GM18502 (cell line): ENCODE measurements around the gene ASB6.
"Not testable (repeated sequence)": the region's sequence is repeated elsewhere in the genome, so short reads cannot be mapped to it uniquely, and the experiment has no call there.

Experiments
- ATAC-seq: cut with Tn5 transposase; IDR thresholded peaks from one replicate; pipeline ENCODE4 v1.9.1; 2021; ENCODE audit warnings: mild to moderate bottlenecking; ENCODE audit not compliant: unreplicated experiment, poor library complexity

The ASB6 gene

DNA sequence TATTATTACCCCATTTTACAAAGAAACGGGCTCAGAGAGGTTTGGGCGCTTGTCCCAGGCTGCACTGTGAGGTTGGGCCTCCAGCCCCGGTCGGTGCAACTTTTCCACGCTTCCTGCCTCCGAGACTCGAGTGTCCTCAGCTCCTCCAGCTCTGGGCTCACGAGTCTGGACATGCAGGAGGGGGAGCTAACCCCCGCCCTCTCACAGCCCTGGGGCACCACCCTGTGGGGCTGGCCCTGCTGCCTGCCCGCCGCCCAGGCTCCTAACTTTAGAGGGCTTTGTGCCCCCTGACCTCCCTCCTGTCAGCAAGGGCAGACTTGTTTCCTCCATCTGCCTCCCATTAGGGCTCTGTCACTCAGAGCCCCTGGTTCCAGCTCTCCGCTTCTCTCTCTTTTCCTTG is 4.3 kb upstream of the ASB6 start:
- ATAC-seq = no peak

DNA sequence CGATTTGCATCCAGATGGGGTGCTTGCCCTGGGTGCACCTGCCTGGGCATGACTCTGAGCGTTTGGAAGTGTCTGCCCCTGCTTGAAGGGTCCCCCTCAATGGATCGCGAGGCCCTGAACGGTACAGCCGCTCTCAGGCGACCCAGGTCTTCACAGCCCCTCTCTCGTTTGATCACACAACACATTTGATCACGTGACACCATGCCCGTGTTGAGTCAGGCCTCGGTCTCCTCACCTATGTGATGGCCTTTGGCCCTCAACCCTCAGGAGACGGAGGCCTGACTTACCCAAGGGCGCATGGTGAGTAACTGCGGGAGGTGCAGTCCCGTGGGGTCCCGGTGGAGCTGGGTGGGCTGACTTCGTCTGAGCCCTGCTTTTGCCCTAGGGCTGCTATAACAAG is 3.0 kb upstream of the ASB6 start:
- ATAC-seq = no peak

DNA sequence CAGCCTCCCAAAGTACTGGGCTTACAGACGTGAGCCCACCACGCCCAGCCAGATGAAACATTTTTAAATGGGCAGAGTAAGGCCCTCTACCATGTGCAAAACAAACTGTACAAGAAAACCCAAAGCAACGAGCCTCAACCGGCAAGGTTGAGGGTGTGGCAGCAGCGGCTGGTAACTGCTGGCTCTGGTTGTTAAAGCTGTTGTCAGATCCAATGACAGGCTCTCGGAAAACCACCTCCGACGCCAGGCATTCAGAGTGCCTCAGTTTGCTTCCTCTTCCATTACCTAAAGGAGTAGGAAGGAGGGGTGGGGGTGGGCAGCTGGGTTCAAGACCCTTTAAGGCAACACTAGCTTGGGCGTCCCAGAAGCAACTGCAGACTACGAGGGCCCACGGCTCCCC is 2.4 kb upstream of the ASB6 start:
- no peak for ATAC-seq

DNA sequence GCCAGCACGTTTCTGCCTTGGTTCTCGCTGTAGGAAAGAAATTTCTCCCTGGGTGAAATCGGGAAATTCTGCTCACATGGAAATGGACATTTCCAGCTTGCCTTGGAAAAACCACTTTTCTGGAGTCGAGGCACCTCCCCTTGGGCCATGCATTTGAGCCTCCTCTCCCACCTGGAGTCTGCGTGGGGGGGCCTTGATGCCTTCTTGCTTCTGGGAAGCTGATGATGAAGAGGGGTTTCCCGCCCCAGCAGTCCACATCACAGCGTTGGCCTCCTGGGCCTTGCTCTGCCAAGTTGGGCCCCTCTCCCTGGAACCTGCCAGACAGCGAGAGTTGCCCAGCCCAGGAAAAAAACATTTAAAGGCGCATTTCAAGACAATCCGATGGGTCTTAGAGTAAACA is 1.8 kb upstream of the ASB6 start:
- ATAC-seq = no peak

DNA sequence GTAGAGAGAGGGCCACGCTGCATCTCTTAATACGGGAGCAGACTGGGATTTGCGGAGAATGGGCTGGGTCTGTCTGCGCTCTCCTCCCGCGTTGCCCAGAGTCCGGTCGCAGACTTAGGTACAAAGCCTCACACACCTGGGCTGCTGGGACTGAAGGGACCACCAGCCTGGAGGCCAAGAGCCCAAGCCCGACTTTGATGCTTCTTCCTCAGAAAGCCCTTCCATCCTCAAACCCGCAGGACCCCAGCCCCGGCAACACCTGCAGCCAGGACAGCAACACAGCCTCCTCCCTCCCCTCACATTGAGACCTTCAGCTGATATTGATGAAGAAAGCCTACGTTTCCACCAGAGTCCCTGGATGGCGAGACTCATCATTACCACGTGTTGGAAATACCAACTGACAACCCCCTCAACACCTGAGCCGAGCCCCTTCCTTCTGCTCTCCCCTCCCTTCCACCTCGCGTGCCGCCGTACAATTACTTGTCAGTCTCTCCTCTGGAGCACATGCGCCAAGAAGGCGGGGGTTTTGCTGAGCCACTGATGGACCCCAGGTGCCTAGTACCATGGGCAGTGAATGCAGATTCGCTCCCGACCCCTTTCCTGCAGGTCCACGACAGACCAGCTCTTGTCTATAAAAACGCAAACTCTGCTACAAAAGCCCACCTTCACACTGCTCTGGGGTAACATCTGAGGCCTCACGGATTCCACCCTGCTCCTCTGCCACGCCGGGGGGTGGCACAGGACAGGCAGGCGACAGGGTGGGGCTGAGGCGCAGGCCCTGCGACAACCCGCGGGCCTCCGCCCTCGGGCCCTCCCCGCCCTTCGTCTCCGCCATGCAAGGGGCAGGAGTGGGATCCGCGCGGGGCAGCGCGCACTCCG is 841 bp downstream of the ASB6 start:
- peak; percentile 18 for ATAC-seq

DNA sequence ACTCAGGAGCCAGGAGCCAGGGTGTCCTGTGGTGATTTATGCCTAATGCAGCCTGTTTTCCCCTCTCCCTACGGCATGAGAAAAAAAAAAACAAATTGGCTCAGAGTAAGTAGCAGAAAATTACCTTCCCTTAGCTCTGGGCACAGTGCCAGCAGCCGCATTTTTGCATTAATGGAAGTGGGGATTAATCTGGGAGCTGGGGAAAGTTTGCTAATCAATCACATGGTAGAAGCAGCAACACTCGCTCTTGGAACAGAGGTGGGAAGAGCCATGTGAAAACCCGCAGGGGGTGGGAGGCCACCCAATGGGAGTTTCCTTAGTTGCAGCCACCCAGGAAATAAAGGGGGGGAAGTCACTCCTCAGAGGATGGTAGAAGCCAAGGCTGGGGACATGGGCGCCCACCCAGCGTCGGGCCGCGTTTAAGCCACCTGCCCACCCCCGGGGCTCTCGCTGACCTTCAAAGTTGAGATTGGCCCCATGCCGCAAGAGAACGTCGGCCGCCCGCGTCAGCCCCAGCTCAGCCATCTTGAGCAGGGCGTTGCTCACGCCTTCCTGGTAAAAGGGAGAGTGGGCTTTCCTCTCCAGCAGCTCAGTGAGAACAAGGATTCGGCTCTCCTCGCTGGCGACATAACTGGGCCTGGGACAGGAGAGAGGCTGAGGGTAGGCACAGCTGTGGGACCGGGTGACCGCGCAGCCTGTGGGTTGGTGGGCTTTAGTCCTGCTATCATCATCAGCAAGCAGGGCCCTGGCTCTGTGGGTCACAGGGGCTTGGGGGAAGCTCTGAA is 1.7 kb downstream of the ASB6 start:
- ATAC-seq = no peak

DNA sequence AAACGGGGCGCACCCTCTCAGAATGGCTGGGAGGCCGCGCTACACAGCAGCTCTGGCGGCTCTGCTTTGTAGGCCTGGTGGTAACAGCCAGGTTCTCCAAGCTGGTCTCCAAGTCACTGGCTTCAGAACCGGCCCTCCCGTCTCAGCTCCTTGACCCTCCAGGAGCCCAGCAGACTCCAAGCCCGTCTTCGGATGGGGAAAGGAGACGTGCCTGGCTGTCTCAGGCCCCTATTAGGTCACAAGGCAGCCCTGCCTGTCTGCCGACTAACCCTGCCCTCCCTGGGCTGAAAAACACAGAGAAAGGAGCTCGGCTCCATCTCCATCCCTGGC is 2.2 kb downstream of the ASB6 start:
- no peak for ATAC-seq

DNA sequence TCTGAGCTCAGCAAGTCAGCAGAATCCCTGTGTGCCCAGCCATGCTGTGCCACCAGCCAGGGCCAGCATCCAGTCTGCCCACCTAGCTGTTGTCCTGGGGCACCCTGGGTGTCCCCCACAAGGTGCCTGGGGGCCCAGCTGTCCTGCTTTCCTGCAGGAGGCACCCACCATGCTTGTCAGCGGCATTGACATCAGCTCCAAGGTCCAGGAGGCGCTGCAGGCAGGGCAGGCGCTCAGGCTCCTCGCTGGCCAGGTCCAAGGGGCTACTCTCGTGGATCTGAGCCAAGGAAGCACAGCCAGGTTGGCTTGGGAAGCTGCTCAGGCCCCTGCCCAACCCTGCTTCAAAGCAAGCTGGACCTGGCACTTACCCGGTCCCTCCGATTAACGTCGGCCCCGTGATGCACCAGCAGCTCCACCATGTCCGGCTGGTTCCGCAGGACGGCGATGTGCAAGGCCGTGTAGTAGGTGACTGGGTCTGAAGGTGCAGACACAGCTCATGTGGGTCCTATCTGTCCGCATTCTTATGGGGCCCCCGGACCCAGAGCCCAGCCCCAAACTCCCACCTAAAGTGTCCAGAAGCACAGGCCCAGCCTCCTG is 2.8 kb downstream of the ASB6 start:
- ATAC-seq = no peak

DNA sequence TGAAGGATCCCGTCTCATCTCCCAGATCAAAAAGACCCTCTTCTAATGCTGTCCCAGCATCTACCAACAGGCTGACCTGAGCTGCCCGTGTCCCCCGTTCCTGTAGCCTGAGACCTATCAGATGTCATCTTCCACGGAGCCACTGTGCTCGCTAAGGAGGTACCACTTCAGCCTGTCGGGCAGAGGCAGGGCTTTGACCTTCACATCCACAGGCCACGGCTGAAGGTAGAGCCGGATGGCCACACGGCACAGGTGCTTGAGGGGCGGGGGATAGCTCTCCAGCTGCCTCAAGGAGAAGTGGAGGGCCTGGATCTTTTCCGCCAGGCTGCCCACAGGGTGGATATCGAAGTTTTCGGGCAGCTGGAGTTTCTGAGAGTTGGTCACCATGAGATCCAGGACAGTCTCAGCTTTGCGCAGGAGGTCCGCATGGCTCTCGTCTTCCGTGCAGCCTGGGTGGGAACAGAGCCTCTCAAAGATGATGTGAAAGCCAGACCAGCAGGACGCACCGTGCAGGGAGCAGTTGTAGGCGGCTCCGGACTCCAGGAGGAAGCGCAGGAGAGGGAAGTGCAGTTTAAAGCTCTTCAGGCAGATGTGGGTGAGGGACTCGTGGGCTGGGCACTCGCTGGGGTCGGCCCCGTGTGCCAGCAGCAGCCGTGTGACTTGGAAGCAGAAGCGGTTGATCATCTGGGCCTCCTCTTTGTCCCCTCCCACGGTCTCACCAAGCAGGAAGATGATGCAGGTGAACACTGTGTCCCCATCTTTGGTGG is 4.1 kb downstream of the ASB6 start:
- ATAC-seq = no peak

DNA sequence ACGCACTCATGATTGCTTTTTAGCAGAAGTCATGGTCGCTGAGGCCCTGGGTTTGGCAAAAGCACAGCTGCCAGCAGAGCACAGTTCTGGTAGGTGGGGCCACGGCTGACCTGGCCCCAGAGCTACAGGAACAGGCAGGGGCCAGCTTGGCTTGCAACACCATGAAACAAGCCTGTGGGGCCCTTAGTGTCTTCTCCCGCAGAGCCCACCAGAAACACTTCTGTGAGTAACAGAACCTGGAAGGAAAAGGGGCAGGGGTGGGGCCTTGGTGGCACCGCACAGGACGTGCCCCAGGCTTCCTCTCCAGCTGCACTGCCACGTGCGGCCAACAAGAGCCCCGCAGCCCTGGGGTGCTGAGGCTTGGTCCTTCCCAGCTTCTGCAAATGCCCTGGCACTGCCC is 4.8 kb downstream of the ASB6 start:
- ATAC-seq = no peak

DNA sequence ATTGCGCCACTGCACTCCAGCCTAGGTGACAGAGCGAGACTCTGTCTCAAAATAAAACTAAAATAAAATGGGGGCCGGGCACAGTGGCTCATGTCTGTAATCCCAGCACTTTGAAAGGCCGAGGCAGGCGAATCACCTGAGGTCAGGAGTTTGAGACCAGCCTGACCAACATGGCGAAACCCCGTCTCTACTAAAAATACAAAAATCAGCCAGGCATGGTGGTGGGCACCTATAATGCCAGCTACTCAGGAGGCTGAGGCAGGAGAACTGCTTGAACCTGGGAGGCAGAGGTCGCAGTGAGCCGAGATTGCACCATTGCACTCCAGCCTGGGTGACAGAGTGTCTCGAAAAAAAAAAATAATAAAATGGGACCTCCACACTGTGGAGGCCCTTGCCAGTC is 5.6 kb downstream of the ASB6 start:
- not testable (repeated sequence) for ATAC-seq

DNA sequence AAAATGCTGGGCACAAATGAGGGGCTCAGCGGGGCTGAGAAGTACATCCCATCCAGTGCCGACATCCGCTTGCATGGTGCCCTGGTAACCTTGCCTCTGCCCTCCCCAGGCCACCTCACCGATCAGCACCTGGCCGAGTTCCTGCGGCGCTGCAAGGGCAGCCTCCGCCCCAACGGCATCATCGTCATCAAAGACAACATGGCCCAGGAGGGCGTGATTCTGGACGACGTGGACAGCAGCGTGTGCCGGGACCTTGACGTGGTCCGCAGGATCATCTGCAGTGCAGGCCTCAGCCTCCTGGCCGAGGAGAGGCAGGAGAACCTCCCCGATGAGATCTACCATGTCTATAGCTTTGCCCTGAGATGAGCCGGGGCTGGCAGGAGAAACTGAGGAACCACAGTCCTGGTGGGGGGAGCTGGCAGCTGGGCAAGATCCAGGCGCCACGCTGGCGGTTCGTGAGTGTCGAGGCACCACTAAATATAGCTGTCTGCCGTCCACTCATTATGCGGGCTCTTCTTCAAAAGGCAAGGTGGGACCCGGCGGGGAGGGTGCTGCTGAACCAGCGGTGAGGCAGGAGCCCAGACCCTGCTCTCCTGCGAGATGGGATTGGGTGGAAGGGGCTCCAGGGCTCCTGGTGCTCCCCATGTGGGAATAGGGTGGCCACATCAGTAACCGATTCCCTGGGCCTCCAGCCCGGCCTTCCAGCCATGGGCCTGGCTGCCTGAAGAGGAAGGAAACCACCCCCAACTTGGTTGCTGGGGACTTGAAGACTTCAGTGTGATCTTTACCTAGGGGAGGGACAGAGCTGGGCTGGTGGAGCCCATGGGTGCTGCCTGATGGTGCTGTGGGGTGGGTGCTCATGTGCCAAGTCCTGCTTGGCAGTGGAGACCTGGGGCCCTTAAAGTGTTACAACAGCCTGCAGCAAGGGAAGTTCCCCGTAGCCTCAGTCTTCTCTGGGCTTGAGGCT is 6.6 kb downstream of the ASB6 start:
- ATAC-seq = no peak

DNA sequence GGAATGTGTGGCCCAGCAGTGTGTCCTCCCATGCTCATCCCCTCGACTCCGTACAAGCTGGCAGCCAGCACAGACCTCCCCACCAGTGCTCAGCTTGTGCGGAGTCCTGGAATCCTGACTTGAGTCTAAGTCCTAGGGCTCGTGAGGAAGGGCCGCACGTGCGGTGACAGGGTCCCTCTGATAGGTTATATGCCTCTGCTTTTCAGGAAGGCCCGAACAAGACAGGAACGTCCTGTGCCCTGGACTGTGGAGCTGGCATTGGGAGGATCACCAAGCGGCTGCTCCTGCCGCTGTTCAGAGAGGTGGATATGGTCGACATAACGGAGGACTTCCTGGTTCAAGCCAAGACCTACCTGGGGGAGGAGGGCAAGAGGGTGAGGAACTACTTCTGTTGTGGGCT is 8.1 kb downstream of the ASB6 start:
- ATAC-seq = no peak

DNA sequence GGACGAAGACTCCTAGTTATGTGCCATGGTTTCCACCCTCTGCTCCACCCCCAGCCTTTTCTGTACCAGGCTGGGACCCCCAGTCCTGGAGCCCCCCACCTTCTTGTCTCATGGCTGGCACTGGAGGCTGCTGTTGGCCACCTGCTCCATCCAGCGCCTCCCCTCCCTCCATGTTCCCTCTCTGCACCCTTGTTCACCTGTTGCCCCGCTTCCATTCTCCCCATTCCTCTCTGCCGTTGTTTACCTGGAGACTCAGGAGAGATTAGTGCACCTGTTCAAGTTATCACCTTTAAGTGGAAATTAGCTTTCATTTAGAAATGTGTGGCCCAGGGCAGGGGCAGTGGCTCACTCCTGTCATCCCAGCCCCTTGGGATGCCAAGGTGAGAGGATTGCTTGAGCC is 8.7 kb downstream of the ASB6 start:
- ATAC-seq = no peak

DNA sequence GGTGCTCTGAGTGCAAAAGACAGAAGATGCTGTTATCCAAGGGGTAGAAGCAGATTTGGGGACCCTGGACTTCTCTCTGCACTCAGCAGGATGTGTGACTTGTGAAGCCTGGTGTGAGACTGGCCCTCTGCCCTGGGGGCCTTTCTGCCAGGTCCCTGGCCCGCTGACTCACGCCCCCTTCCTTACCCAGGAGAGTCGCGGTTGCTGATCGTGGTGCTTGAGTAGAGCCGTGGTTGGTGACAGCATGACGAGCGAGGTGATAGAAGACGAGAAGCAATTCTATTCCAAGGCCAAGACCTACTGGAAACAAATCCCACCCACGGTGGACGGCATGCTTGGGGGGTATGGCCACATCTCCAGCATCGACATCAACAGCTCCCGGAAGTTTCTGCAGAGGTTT is 9.5 kb downstream of the ASB6 start:
- ATAC-seq = no peak

DNA sequence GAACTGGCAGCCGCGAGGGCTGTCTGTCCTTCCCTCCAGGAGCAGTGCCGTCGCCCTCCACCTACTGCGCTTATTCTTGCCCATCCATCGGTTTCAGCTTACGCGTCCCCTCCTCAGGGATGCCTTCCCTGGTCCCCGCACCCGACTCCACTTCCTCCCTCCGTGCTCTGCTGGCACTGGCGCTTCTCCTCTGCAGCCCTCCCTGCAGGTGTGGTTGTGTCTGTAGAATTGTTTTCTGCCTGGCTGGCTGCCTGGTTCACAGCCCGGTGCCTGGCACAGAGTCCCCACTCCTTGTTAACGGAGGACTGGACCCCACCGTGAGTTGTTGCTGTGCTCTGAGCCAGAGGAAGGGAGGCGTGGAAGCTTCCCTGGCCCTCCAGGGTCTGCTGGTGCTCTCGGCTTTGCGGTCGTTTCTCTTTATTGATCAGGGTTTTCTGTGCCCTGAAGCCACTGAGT is 10.2 kb downstream of the ASB6 start:
- no peak for ATAC-seq

DNA sequence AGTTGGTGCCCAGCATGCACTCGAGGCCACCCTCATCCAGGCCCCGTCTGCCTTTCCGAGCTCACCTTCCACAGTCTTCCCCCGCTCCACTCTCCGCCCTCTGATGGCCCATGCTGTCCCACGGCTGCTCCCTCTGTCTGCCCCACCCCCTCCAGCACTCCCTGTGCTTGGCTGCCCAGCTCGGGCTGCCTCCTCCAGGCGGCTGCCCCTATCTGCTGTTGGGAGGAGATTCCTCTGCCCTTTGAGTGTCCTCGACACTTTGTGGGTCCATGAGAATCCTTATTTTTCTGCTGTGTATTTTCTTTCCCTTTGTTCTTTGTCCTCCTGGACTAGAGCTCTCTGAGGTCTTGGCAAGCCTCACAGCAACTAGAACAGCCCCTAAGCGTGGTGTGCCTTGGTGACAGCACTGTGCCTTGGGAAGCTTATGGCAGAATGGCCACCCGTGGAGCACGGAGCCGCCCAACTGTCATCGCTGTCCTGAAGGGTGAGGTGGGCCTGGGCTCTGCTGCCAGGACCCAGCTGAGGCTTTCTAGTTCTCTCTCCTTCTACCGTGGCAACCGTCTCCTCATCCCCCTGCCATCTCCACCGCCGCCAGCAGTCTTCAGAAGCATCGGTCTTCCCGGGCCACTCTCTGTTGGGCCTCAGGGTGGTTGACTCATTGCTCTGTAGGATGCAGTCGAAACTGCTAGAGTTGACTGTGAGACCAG is 10.8 kb downstream of the ASB6 start:
- no peak for ATAC-seq

DNA sequence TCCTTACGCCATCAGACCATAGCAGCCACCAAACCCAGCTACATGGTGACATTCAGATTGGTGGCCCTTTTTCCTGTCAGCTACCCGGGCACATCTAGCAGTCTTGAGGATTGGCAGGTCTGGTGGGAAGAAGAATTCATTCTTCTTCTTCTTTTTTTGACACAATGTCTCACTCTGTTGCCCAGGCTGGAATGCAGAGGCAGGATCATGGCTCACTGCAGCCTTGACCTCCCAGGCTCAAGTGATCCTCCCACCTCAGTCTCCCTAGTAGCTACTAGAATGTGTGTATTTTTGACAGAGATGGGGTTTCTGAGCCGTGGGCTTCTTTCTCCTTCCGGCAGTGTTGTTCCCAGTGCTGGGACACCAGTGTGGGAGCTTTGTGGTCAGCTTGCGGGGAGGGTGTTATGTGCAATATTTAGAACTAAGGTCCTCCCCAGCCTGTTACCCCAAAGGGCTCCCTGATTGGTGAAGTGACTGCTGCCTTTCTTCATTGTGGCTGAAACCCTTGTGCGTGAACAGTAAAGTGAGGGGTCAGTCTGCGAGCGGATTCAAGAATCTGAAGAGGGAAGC is 12.6 kb downstream of the ASB6 start:
- no peak for ATAC-seq

DNA sequence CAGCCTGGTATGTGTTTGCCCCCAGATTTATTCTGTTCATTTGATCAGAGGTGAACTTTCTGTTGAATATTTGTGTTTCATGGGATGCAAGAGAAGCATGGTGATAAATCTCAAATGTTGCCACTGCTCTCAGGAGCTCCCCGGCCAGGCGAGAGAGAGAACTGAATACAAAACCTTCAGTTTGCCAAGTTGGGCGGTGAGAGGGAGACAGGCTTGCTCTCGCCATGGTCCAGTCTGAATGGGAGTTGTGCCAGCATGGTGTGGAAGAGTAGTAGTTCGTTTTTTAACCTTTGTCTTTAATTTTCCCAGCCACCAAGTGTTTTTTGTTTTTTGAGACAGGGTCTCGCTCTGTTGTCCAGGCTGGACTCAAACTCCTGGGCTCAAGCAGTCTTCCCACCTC is 13.2 kb downstream of the ASB6 start:
- ATAC-seq = no peak
